HuH-7.5 (cell line): ENCODE data around the gene ONECUT3.
"Not testable (repeated sequence)": the region's sequence is repeated elsewhere in the genome, so short reads cannot be mapped to it uniquely, and the experiment has no call there.

Experiments used
- DNase-seq: peaks from one replicate; pipeline ENCODE4 v3.0.0; 2011; ENCODE audit warnings: low spot score

The ONECUT3 gene

GRCh38 chr19:1752757-1753728, at the start of gene ONECUT3:
Gene ONECUT3 (plus strand): TSS chr19:1753506. CDS start chr19:1753663, 157 bp downstream.
- no peak for DNase-seq

DNA sequence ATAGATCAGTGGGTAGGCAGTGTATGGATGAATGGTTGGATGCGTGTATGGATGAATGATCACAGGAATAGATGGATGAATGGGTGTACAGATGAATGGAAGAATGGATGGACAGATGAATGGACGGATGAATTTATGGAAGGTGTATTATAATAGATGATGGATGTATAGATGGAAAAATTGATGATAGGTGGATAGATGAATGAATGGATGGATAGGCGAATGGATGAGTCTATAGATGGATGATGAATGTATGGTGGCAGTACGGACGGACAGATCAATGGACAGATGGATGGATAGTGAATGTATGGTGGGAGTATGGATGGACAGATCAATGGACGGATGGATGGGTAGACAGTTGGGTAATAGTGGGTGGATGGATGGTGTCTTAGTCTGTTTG, 49.0 kb upstream of the ONECUT3 start:
- DNase-seq: no peak

GRCh38 chr19:1705367-1705766, 47.9 kb upstream of the ONECUT3 start:
- DNase-seq: no peak

GRCh38 chr19:1706646-1707045, 46.7 kb upstream of the ONECUT3 start:
- not testable (repeated sequence) for DNase-seq

GRCh38 chr19:1707240-1707639, 46.1 kb upstream of the ONECUT3 start:
- DNase-seq: no peak

DNA sequence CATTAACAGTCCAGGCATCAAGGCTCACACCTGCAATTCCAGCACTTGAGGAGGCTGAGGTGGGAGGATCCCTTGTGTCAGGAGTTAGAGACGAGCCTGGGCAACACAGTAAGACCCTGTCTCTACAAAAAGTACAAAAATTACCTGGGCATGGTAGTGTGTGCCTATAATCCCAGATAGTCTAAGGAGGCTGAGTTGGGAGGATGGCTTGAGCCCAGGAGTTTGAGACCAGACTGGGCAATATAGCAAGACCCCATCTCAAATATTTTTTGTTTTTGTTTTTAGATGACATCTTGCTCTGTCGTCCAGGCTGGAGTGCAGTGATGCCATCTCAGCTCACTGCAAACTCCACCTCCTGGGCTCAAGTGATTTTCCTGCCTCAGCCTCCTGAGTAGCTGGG, 40.1 kb upstream of the ONECUT3 start:
- no peak for DNase-seq

GRCh38 chr19:1715540-1715939, 37.8 kb upstream of the ONECUT3 start:
- DNase-seq: no peak

GRCh38 chr19:1717200-1717969, 35.9 kb upstream of the ONECUT3 start:
- no peak for DNase-seq

GRCh38 chr19:1717970-1718264, 35.4 kb upstream of the ONECUT3 start:
- no peak for DNase-seq

- no peak for DNase-seq
These were observed 34.6 kb upstream of the ONECUT3 start for GRCh38 chr19:1718420-1719291.

GRCh38 chr19:1719519-1719918, 33.8 kb upstream of the ONECUT3 start:
- no peak for DNase-seq

DNA sequence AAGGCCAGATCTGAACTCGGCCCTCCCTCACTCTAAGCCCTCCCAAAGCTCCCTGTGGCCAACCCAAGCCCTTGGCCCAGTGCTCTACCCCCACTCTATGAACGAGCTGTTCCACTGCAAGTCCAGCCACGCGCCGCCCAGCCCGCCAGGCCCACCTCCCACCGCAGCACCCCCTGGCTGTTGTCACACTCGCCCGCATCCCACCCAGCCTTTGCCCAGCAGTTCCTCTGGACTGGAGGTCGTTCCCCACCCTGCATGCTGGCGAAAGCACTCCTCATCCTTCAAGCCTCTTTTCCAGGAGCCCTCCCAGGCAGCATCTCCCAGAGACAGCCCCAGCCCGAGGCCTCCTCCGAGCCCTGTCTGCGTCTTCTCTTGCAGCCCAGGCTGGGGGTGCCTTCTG, 33.1 kb upstream of the ONECUT3 start:
- DNase-seq: no peak

- DNase-seq: peak; percentile 98
These were observed 27.9 kb upstream of the ONECUT3 start for GRCh38 chr19:1725100-1726064.

DNA sequence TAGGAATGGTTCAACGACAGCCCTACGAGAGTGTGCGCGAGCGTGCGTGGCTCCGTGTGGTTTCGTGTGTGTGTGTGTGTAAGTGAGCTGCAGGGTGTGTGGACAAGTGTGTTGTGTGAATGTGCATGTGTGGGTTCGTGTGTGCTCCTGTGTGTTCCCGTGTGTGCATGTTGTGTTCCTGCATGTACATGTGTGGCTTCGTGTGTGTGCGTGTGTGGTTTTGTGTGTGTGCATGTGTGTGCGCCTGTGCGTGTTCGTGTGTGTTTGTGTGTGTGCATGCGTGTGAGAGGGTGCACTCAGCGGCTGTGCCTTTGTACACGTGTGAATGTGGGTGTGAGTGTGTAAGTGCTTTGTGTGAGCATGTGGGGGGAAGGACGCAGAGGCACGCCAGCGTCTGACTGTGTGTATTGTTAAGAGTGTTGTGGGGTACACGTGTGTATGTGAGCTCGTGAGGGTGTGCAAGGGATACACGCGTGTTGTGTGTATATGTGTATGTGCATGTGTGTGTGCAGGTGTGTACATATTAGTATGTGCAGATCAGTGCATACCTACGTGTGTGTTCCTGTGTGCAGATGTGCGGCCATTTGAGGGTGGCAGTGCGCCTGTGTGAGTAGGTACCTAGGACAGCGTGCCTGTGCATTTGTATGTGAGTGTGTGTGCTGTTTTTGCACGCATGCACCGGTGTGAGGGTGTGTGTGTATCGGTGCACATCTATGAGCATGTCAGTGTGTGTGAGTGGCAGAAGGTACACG, 24.3 kb upstream of the ONECUT3 start:
- DNase-seq: no peak

- no peak for DNase-seq
These were observed 23.8 kb upstream of the ONECUT3 start for GRCh38 chr19:1729568-1729925.

DNA sequence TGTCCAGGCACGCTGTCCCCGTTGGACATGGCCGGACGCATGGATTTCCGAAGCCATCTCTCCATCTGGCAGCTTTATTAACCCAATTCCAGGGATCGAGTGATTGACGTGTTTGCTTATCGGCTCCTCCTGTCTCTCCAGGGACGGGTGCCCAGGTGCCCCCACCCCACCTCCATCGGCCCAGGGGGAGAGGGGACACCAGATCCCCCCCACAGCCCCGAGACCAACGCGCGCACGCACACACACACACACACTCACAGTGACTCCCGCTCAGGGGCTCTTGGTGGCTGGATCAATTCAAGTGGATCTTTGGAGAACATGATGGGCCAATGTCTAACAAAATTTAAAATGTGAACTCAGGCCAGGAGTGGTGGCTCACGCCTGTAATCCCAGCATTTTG, 23.1 kb upstream of the ONECUT3 start:
- DNase-seq: no peak

GRCh38 chr19:1734321-1734966, 18.9 kb upstream of the ONECUT3 start:
- no peak for DNase-seq

GRCh38 chr19:1736280-1736679, 17.0 kb upstream of the ONECUT3 start:
- no peak for DNase-seq

DNA sequence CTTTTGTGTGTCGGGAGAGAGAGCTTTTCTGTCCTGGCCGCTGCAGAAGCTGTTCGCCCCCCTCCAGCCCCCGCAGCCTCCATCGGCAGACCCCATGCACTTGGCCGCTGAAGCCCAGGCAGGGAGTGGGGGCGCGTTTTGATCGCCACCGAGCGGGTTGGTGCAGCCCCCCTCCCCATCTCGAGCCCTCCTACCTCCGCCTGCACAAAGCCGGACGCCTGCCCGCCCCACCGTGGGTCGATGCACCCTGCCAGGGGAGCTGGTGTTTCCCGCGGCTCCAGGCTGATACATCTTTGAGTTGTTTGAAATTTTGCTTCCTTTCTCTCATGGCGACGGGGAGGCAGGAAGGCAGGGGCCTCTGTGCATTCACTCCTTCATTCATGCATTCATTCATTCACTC, 16.4 kb upstream of the ONECUT3 start:
- DNase-seq: no peak
